ENCODE data around the gene KCNN4.
"Not testable (repeated sequence)": the region's sequence is repeated elsewhere in the genome, so short reads cannot be mapped to it uniquely, and the experiment has no call there.

KCNN4 gene

DNA sequence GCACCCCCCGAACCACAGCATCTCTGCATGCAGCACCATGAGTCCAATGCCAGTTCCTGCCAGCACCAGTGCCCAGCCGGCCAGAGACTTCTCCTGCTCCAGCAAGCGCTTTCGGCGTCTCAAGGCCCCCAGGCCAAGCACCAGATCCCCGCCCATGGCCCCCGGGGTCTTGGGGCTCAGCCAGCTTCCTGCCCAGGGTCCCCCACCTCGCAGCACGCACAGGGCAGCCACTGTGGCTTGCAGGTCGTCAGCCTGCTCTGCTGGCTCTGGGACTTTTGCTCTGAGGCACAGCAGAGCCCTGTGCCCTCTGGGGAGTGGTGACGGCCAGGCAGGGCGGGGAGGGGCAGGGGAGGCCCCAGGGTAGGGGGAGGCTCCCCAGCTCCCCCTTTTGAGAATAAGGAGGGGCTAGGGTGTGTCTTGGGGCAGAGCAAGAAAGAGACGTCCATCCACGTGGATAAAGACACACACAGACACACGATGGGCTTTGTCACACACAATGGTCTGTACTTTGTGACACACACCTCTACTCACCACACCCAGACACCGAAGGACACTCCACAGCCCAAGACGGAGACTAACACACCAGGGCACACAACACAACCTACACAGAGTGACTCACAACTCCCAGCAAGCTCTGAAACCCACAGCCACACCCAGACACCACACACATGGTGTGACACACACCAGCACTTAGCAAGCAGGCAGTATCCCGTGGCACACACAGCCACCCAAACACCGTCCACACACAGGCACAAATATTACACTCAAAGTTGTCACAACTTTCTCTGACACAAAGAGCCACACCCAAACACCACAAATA lies at the start of gene KCNN4:
Gene KCNN4, minus strand, starts transcription at position 268 of the 820 bp plus-strand sequence. Its CDS starts 112 bp downstream, at position 156.
- no peak within 1 kb of the TSS for H2AFZ ChIP-seq (ENCODE audit: low read depth)

DNA sequence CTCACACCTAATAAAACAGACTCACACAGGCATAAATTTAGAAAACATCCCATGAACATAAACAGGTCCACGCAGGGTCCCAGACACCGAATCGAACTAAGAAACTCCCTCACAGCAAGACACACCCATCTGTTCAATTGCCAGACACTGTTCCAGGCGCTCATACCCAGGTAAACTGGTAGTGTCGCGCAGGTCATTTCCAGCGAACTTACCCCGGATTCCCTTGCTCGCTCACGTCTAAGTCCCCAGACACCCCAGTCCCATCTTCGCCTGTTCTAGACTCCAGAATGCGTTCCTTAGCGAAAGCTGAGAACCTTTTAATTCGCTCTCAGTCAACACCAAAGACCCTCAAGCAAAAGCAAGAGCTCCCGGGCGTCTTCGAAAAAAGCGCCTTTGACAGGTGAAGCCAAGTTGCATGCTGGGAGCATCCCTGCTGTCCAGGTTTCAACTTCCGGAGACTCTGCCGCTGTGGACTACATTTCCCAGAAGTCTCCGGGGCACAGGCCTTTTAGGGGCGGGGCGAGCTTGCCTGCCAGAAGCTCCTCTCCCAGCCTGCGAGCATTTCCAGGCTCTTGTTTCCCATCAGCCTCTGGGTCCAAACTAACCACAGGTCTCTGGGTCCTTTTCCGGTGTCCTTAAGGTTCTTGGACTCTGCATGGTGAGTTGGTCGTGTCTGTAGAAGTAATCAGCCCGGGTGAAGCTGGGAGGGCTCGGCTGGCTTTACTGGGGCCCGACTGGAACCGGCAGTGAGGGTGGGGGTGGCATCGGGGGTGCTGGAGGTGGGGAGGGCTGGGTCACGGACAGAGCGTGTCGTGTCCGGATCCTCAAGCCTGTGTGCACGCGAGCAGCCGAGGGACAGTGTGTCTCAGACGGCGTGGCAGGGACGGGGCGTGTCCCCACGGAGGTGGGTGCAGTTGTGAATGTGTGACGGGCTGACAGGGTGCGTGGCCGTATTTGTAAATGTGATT lies 46.3 kb upstream of the KCNN4 start, which contains the start of gene ZNF283:
Gene ZNF283, plus strand, starts transcription at position 535 of the 968 bp plus-strand sequence. CDS start 6,184 bp downstream, outside the sequence.
- Histone ChIP-seq H3K4me1 (ENCODE audit: low read depth, poor library complexity, severe bottlenecking) (no peaks in the 10 kb centered on the region), H3K4me3 (IDR thresholded peaks at IDR 0.05; ENCODE audit: insufficient read depth, low read depth, low read length) (no peak within 1 kb of the TSS), H3K36me3 (ENCODE audit: insufficient read depth) (no peaks in the 10 kb centered on the region), H3K79me2 (ENCODE audit: insufficient read depth, low read depth) (no peaks in the 10 kb centered on the region), H2AFZ (ENCODE audit: low read depth) (no peak within 1 kb of the TSS), H3K4me2 (no peak within 1 kb of the TSS), H3K27ac (no peak within 1 kb of the TSS), H3K9ac (no peak within 1 kb of the TSS), H4K20me1 (ENCODE audit: insufficient read depth) (no peaks in the 10 kb centered on the region), H3K27me3 (ENCODE audit: insufficient read depth, low read depth) (no peaks in the 10 kb centered on the region)
- no peak for TF ChIP-seq CTCF (conservative IDR thresholded peaks at IDR 0.05; ENCODE audit: low read depth, low read length)

More for the DNA sequence above, at the start of gene KCNN4:
- Histone ChIP-seq H3K27me3 (ENCODE audit: insufficient read depth, low read depth) (no peaks in the 10 kb centered on the region), H3K79me2 (ENCODE audit: insufficient read depth, low read depth) (no peaks in the 10 kb centered on the region), H3K36me3 (ENCODE audit: insufficient read depth) (no peaks in the 10 kb centered on the region), H3K9ac (no peak within 1 kb of the TSS), H3K4me3 (IDR thresholded peaks at IDR 0.05; ENCODE audit: insufficient read depth, low read depth, low read length) (no peak within 1 kb of the TSS), H4K20me1 (ENCODE audit: insufficient read depth) (no peaks in the 10 kb centered on the region), H3K4me2 (no peak within 1 kb of the TSS), H3K27ac (no peak within 1 kb of the TSS), H3K4me1 (ENCODE audit: low read depth, poor library complexity, severe bottlenecking) (no peaks in the 10 kb centered on the region)
- TF ChIP-seq CTCF (conservative IDR thresholded peaks at IDR 0.05; ENCODE audit: low read depth, low read length) = no peak

DNA sequence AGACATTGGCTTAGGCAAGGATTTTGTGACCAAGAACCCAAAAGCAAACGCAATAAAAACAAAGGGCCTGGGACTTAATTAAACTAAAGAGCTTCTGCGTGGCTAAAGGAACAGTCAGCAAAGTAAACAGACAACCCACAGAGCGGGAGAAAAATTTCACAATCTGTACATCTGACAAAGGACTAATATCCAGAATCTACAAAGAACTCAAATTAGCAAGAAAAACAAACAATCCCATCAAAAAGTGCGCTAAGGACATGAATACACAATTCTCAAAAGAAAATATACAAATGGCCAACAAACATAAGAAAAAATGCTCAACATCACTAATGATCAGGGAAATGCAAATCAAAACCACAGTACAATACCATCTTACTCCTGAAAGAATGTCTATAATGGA lies 43.8 kb upstream of the KCNN4 start:
- not testable (repeated sequence) for H3K4me1 ChIP-seq (ENCODE audit: low read depth, poor library complexity, severe bottlenecking); H3K9ac ChIP-seq; H3K4me2 ChIP-seq; H3K79me2 ChIP-seq (ENCODE audit: insufficient read depth, low read depth); H3K27ac ChIP-seq; H2AFZ ChIP-seq (ENCODE audit: low read depth); H3K36me3 ChIP-seq (ENCODE audit: insufficient read depth); H4K20me1 ChIP-seq (ENCODE audit: insufficient read depth); H3K27me3 ChIP-seq (ENCODE audit: insufficient read depth, low read depth); H3K4me3 ChIP-seq (IDR thresholded peaks at IDR 0.05; ENCODE audit: insufficient read depth, low read depth, low read length)

GRCh38 chr19:43823856-43824255 lies 43.1 kb upstream of the KCNN4 start:
- H3K36me3 ChIP-seq (ENCODE audit: insufficient read depth); H3K4me2 ChIP-seq; H3K4me1 ChIP-seq (ENCODE audit: low read depth, poor library complexity, severe bottlenecking); H2AFZ ChIP-seq (ENCODE audit: low read depth); H3K4me3 ChIP-seq (IDR thresholded peaks at IDR 0.05; ENCODE audit: insufficient read depth, low read depth, low read length); H4K20me1 ChIP-seq (ENCODE audit: insufficient read depth); H3K27me3 ChIP-seq (ENCODE audit: insufficient read depth, low read depth); H3K27ac ChIP-seq; H3K9ac ChIP-seq; H3K79me2 ChIP-seq (ENCODE audit: insufficient read depth, low read depth): not testable (repeated sequence)

GRCh38 chr19:43820884-43821215 lies 40.1 kb upstream of the KCNN4 start:
- H3K36me3 ChIP-seq (ENCODE audit: insufficient read depth) = no peaks in the 10 kb centered on the region
- TF ChIP-seq CTCF (conservative IDR thresholded peaks at IDR 0.05; ENCODE audit: low read depth, low read length) = no peak
- no peaks in the 10 kb centered on the region for H3K4me1 ChIP-seq (ENCODE audit: low read depth, poor library complexity, severe bottlenecking)
- H3K4me3 ChIP-seq (IDR thresholded peaks at IDR 0.05; ENCODE audit: insufficient read depth, low read depth, low read length) = no peak overlapping the region
- H3K27ac ChIP-seq = no peak overlapping the region
- no peaks in the 10 kb centered on the region for H3K79me2 ChIP-seq (ENCODE audit: insufficient read depth, low read depth)
- no peak overlapping the region for H2AFZ ChIP-seq (ENCODE audit: low read depth)
- no peak overlapping the region for H3K4me2 ChIP-seq
- no peaks in the 10 kb centered on the region for H4K20me1 ChIP-seq (ENCODE audit: insufficient read depth)
- no peak overlapping the region for H3K9ac ChIP-seq
- no peaks in the 10 kb centered on the region for H3K27me3 ChIP-seq (ENCODE audit: insufficient read depth, low read depth)
